GM19468 (cell line): Measurements from ENCODE around the gene ASCL2.

Source experiments
- ATAC-seq: cut with Tn5 transposase; IDR thresholded peaks from one replicate; pipeline ENCODE4 v1.9.1; 2021; ENCODE audit warnings: mild to moderate bottlenecking, moderate library complexity, moderate number of reproducible peaks; ENCODE audit not compliant: unreplicated experiment; ENCODE audit errors: extremely low read depth

Gene ASCL2

DNA sequence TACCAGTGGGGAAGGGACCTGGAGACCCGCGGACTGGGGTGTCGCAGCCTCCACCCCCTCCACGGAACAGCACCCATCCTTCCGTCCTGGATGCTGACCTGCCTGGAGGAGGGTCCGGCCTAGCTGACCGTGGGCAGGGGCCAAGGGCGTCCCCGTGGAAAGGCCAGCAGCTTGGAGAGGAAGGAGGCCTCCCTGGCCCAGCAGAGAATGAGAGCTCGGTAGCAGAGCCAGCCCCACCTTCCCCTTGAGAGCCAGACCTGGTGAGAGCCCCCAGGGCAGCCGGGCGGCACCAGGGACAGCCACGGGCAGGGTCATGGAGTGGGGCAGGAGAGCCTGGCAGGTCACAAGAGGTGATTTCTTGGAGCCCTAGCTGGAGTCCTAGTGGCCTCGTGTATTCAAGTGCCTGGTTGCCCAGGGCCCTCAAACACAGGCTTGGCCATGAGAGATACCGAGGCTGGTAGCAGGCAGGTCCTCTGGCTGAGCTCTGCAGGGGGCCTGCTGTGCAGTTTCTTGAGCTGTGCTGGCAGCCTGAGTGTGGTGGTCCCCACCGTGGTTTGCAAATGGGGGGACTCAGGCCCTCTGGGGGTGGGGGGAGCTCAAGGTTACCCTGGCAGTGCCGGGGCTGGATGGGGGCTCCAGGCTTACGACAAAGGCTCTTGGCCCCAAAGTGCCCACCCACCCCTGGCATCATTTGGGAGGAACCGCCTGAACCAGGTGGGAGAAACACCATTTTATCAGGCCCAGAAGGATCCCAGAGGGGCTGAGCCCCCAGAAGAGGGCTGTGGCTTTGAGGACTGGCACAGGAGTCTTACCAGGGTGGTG is 39.1 kb upstream of the ASCL2 start:
- no peak for ATAC-seq

DNA sequence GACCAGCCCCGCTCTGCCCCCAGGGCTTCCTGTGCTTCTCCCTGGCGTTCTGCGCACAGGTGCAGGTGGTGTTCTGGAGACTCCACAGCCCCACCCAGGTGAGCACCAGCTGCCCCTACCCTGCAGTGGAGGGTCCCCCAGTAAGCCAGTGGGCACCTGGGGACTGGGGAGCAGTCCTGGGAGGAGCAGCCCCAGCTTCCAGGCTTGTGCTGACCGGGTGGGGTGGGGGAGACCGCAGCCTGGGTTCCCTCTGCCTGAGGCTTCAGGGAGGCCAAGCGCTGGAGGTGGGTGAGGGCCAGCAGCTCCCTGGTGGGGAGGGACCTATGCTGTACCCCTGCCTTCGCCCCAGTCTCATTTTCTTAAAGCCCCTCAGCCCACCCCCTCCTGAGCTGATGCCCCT is 38.3 kb upstream of the ASCL2 start:
- no peak for ATAC-seq

DNA sequence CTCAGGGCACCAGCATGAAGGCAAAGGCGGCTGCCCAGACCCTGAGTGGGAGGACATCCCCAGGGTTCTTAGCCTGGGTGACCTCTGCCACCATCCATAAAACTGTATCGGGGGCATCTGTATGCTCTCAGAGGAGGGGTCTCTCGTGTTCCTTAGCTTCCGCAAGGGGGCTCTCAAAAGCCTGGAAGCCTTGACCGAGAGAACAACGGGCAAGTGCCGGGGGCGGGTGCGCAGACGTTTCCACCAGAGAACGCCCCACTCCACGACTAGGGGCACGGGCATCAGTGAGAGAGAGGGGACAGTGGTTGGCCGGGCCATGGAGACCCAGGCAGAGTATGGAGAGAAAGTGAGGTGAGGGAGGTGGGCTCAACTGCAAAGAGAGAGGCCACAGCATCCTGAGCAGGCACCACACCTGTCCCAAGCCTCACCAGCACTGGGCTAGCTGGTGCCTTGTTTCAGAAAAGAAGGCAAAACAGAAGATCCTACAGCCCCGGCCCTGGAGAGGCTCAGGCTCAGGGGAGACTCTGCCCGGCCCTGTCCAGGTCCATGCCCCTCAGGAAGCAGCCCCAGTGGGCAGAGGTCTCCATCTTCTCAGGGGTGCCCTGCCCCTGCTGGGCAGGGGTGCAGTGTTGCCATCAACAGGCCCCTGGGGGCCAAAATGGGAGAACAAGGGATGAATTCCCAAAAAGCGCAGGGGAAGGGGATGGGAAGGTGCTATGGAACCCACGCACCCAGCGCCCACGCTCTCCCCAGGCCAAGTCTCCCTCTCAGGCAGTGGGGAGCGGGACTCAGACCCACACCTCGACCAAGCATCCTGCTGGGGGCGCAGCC is 37.3 kb upstream of the ASCL2 start:
- ATAC-seq: no peak

DNA sequence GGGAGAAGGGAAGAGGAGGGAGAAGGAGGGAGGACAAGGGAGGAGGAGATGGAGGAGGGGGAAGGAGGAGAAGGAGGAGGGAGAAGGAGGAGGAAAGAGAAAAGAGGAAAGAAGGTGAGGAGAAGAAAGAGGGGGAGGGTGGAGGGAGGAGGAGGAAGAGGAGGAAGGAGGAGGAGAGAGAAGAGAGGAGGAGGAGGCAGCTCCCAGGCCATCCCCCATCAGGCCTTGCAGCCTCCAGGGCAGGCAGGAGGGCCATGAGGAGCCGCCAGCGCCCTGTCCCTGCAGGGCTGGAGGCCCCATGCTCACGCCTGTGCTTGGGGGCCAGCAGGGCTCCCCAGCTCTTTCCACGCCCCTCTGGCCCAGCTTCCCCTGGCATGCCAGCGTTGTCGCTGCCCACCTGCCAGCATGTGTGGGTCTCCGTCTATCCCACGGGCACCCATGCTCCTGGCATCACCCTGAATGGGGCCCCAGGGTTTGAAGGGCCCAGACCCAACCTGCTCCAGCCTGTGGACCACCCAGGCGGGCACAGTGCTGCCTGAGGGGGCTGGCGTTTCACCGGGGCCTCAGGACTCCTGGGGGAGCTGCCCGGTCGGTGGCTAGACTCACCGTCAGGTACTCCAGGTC is 36.6 kb upstream of the ASCL2 start:
- no peak for ATAC-seq

DNA sequence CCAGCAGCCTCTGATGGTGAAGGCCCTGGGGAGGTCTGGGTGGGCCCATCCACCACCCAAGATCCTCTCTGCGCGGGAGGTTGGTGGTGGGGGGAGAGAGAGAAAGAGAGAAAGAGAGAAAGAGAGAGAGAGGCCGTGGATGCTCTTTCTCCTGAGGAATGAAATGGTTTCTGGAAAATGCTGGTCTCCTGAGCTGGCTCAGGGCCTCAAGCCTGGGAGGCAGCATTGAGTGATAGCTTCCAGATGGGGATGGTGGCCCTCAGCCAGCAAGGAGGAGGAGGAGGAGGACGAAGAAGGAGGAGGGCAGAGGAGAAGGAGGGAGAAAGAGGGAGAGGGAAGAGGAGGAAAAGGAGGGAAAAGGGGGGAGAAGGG is 36.0 kb upstream of the ASCL2 start:
- no peak for ATAC-seq

DNA sequence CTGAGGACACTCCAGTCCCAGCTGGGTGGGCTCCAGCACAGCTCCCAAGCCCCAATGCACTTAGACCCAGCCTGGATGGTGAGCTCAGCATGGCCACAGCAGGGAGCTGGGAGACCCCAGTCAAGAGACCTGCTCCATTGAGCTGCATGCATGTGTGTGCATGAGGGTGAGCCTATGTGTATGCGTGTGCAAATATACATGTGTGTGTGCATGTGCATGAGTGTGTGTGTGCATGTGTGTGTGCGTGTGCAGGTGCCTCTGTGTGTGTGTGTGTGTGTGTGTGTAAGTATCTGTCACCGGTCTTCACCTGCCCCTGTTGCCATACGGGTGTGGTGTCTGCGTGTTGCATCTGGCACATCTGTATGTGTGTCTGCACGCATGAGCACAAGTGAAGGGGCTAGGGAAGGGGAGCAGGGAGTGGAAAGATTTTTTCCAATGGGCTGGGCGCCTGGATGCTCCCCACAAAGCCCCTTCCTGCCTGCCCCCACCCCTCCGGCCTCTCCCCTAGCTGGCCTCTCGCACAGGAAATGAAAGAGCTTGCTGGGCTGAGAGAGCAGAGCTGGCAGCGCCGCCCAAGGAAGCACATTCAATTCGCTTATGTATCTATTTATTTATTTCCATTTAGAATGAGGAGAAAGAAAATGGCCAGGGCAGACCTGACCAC is 35.5 kb upstream of the ASCL2 start:
- no peak for ATAC-seq

DNA sequence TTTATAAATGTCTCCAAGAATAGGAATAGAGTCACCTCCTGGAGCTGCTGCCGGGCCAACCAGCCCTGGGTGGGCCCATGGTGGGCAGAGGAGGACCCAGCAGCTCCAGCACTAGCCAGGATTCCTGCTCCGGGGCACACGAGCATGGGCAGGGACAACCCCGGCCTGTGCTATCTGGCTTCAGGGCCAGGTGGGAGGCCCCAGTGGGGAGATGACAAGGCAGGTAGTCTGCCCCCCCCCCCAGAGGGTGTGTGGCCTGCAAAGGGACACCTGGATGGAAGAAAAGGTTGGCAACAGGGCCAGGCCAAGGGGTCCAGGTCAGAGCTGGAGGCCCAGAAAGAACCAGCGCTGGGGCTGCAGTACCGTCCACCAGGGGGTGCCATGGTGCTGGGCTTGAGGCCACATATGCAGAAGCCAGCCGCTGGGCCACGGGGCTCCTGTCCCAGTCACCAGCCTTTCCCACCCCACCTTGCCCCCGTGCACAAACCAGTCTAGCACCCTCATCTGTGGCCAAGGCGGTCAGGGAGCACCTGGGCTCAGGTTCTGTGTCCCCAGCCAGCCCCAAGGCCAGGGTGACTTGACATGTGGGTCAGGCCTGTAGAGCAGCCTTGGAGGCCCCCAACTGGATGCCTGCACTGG is 34.9 kb upstream of the ASCL2 start:
- ATAC-seq: no peak

DNA sequence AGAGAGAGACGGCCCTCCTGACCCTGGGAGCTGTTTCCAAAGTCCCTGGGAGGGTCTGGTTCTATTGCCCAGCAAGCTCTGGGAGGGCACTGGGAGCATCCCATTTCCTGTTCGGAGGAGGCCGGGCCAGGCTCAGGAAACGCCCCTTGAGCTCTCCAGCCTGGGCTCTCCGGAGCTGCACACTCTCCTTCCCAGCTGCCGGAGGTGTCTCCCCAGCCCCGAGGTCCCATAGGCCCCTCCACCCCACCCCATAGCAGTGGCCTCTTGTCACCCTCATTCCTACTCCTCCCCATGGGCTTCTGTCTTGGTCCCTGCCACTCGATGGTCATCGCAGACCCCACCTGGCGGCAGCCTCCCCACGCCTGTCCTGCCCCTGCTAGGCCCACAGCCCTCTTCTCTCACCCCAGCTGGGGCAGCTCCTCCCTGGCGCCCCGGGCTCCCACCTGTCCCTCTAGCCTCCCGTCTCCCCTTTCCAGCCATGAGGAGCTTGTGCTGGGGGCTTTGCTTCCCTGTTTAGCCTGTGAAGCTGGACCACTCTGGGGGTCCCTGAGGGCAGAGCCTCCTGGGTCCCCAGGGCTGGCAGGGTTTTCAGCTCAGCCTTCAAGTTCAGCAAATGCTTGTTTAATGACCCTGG is 34.2 kb upstream of the ASCL2 start:
- ATAC-seq: no peak

DNA sequence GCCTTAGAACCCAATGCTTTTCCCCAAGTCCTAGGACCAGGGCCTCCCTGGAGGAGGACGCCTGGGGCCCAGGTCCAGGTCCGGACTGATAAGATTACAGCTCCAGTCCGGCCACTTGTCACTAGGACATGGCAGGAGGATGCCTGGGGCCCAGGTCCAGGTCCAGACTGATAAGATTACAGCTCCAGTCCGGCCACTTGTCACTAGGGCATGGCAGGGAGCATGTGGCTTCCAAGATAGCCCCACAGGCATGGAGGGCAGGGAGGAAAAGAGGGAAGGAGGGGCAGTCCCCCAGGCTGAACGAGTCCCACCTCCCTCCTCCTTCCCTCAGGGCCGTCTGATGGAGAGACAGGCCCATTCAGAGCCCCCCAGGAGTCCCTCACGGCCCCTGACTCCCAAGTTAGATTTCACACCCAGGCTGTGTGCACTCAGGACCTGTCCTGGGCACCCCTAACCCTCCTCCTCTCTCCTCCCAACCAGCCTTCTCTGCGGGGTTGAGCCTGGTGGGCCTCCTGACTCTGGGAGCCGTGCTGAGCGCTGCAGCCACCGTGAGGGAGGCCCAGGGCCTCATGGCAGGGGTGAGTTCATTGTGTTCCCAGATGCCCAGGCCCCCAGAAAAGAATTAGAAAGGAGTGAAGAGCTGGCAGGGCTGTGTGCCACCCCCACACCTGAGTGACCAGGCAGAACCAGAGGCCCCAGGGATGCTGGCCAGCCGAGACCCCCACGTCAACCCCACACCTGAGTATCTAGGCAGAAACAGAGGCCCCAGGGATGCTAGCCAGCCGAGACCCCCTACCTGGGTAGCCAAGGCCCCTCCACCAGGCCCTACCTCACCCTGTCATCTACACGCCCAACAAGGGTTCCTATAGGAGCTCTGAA is 33.5 kb upstream of the ASCL2 start:
- ATAC-seq: no peak

DNA sequence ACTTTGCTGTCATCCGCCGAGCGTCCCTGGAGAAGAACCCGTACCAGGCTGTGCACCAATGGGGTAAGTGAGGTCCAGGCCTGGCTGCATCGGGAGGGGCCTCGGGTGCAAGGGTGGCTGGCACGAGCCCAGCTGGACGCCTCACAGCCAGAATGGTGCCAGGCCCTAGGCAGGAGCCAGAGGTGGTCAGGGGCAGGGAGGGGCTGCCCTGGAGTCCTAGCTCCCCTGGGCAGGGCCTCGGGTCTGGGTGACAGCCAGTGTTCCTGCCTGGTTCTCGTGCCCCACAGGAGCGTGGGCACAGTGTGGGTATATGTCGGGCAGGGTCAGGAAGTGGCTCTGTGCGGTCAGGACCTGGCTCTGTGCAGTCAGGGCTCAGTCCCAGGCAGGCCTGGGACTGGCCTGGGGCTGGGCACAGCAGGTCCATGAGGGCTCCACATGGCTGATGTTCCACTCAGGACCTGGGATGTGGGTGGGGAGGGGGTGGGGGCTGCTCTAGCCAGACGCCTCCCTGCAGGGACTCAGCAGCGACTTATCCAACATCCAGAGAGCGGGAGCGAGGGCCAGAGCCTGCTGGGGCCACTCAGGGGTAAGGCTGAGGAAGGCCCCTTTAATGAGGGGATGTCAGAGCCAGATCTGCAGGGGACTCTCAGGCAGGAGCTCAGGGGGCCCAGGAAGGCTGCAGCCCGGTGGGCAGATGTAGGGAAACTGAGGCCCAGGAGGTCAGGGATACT is 32.7 kb upstream of the ASCL2 start:
- ATAC-seq: no peak

DNA sequence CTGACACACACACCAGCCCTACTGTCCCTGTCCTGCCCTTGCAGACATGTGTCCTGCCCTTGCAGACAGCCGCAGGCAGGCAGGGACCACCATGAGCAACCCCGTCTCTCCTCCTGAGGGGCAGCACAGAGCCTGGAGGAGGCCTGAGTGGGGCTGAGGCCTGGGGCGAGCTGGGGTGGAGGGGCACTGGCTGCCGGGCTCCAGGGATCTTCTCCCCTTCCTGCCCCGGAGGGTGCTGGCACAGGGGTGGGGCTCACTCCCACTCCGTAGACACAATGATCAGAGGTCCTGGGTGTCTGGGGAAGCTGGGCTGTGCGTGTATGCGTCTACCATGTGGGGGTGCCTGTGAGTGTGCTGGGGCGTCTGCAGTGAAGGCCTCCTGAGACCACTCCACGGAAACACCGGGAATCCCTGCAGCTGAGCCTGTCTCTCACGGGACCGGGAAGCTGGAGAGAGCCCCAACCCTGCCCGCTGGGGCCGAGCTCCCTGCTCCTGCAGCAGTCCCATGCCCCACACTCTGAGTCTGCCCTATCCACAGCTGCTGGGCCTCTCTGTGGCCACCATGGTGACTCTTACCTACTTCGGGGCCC is 32.0 kb upstream of the ASCL2 start:
- ATAC-seq: no peak

DNA sequence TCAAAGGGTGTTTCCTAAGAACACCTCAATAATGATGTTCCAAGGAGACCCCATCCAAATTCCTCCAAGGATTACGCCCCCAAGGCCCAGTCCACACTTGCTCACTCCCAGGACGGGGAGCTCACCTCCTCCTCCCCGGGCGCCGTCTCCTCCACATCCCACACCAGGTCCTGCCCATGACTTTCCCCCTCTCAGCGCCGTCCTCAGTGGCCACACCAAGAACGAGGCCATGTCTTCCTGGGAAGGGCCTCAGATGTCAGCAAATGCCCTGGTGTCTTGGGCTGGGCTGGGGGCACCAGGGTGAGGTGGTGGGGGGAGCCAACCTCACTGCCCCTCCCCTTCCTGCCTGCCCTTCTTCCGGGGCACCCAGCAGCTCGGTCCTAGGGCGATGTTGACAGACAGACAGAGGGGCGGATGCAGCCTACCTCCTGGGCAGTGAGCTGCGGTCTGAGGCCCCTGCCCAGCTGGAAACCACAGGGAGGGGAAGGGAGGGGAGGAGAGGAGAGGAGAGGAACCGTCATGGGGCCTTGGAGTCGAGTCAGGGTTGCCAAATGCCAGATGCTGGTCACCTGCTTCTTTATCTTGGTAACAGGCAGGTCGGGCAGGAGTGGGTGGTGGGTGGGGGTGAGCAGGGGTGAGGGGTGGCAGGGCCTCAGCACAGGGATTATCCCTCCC is 31.4 kb upstream of the ASCL2 start, which contains the start of the genes C11orf21 and TSPAN32:
TSS of gene C11orf21 (minus strand) at position 288 of the 675 bp plus-strand sequence. CDS start at position 178, 110 bp downstream.
TSS of gene TSPAN32 (plus strand) at position 383 of the 675 bp plus-strand sequence. CDS start at position 520, 137 bp downstream.
- ATAC-seq: no peak

DNA sequence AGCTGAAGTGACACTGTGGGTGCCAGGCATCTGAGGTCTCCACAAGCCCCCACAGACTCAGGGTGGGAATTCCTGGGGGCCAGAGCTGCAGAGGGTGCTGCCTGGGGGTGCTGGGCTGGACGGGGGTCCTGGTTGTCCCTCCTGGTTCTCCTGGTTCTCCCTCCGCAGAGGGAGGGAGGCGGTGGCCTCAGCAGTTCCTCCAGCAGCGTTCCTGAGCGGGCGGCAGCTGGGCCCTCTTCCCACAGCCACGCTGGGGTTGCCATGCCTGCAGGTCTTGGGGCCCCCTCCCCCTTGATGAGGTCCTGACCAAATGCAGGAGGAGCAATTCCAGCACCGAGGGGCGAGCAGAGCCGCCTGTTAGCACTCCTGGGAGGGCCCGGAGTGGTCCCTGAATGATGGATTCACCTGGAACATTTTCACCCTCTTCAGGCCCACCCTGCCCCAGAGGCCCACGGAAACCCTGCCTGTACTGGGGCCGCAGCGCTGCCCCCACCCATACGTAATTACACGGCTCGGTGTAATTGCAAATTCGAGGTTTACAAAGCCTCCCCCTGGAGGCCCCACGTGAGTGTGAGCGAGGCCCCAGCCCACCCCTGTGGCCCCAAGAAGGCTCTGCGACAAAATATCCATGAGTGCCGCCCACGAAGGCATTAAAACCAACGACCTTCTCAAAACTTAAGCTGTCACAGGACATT is 30.7 kb upstream of the ASCL2 start:
- ATAC-seq: no peak

DNA sequence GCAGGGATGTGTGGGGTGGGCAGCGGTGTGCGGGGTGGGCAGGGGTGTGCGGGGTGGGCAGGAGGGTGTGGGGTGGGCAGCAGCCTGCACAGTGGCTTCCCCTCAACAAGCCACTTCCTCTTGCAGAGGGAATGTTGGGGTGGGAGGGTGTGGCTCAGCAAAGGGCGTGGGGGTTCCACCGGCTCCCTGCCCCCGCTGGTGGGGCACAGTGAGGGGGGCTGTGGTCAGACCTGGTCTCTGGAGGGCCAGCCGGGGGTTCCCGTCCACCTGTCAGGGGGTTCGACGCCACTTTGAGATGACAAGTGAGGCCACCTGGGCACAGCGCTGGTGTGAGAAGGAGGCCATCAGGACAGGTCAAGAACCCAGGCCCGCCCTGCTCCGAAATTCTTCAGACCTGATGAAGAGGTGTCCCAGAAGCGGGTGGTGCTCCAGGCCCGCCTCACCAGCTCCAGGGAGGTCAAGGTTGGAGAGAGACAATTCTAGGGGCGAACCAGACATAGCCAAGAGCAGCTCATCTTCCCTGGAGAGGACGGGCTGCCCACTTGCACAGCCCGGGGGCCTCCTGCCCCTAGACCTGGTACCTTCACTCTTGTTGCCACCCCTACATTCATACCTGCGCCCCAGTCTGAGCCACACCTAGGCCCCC is 30.0 kb upstream of the ASCL2 start:
- ATAC-seq: no peak

DNA sequence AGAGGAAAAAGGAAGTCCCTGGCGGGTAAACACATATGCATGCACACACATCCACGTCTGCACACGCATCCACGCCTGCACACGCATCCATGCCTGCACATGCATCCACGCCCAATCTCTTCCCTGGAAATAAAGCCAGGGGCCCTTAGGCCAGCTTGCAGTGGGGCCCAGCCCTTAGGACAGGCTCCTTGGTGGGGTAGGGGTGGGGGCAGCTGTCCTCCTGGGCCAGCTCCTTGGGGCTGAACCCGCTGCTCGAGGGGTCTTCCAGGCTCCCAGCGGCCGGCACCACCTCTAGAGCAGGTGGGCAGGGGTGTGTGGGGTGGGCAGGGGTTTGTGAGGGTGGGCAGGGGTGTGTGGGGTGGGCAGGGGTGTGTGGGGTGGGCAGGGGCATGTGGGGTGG is 29.4 kb upstream of the ASCL2 start:
- ATAC-seq: no peak
